HG03575 (cell line): ENCODE results near the gene SRSF3.
"Not testable (repeated sequence)": the region's sequence is repeated elsewhere in the genome, so short reads cannot be mapped to it uniquely, and the experiment has no call there.

Source experiments
- ATAC-seq: cut with Tn5 transposase; IDR thresholded peaks from one replicate; pipeline ENCODE4 v1.9.1; 2021; ENCODE audit not compliant: unreplicated experiment, insufficient number of reproducible peaks, low FRiP score; ENCODE audit errors: extremely low read depth

The SRSF3 gene

DNA sequence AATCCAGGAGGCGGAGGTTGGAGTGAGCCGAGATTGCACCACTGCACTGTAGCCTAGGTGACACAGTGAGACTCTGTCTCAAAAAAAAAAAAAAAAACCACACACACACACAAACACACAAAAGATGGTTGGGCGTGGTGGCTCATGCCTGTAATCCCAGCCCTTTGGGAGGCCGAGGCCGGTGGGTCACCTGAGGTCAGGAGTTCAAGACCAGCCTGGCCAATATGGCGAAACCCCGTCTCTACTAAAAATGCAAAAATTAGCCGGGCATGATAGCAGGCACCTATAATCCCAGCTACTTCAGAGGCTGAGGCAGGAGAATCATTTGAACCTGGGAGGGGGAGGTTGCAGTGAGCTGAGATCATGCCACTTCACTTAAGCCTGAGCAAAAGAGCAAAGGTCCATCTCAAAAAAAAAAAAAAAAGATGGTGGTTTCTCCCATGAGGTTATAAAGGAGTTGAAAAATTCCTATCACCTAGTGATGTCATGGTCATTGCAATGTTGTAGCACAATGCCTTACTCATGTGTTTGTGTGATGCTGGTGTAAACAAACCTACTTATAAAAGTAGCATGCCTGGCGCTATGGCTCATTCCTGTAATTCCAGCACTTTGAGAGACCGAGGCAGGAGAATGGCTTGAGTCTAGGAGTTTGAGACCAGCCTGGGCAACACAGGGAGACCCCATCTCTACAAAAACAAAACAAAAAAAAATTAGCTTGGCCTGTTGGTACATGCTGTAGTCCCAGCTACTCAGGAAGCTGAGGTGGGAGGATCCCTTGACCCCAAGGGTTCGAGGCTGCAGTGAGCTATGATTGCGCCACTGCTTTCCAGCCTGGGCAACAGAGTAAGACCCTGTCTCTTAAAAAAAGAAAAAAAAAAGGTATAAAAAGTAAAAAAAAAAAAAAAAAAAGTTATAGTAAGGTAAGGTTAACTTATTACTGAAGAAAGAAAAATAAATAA lies 21.5 kb upstream of the SRSF3 start:
- not testable (repeated sequence) for ATAC-seq

DNA sequence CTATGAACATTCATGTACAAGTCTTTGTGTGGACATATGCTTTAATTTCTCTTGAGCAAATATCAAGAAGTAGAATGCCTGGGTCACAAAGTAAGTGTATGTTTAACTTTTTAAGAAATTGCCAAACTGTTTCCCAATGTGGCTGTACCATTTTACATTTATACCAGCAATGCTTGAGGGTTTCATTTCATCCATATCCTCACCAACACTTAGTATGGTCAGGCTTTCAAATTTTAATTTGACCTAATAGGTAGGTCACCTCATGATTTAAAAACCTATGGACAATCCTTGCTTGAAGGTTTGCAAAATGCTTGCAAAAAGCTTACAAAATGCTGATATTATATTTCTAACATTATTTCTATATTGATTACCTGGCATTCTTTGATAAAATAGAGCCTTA lies 19.5 kb upstream of the SRSF3 start:
- no peak for ATAC-seq

DNA sequence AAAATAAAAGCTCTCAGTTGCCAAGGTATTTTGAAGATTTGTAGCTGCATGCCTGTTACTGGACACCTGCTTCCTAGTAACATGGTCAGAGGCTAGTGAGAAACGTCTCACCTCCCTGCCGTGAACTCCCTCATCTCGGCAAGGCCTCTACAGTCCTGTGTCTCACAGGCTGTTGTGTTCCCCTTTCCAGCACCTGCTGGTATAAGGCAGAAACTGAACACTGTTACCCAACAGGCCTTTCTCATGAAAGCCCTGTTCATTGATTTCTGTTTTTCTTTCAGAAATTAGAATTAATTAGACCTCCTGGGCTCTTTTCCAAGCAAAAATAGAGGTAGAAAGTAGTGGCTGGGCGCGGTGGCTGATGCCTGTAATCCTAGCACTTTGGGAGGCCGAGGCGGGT lies 17.6 kb upstream of the SRSF3 start:
- no peak for ATAC-seq

DNA sequence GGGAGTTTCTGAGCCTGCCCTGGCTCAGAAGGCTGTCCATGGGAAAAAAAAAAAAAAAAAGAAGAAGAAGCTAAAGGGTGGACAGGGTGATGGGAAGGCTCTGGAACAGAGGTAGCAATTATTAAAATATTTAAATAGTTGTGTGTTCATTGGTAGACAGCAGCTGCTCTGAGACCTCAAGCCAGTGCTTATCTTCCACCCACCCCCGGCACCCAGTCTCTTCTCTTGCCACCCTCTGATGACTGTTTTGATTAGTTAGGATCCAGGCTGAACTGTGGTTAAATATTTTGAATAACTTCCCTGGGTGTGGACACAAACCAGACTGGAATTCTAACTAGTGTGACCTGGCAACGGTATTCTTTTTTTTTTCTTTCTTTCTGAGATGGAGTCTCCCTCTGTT lies 16.9 kb upstream of the SRSF3 start:
- ATAC-seq = no peak

DNA sequence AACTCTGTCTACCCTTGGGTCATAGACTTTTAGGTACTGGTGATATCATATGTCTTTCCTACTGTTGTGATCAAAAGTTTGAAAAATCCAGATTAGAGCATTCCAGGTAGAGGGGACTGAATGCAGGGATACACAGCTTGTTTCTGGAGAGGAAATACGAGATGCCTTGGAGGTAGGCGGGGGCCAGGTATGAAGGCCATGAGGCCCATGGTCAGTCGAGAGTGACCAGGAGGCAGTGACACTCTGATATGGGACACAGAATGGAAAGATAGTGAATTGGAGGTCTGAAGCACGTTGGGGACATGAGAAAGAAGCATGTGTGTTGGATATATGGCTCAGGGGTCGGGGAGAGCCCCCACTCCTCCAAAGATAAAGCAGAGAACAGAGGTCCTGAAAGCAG lies 16.1 kb upstream of the SRSF3 start:
- no peak for ATAC-seq

DNA sequence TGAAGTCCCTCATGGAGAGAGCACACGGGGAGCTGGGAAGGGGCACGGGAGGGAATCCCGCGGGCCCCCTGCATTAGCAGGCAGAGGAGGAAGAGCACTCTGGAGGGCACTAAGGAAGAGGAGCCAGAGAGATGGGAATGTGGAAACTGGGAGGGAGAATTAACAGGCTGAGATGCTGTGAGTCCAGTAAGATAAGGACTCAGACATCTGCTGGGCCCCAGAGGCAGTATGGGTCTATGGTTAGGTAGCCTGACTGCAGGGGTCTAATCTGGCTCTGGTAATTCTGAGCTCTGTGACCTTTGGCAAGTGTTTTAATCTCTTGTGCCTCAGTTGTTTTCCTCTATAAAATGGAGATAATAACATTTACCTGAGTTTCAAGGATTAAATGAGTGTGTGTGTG lies 15.7 kb upstream of the SRSF3 start:
- ATAC-seq = no peak

DNA sequence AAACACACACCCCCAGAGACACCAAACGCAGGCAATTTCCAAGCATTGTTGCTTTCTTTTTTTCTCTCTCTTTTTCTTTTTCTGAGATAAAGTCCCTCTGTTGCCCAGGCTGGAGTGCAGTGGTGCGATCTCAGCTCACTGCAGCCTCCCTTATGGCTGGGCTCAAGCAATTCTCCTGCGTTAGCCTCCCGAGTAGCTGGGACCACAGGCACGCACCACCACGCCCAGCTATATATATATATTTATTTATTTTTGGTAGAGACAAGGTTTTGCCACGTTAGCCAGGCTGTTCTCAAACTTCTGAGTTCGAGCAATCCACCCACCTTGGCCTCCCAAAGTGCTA lies 14.0 kb upstream of the SRSF3 start:
- no peak for ATAC-seq

DNA sequence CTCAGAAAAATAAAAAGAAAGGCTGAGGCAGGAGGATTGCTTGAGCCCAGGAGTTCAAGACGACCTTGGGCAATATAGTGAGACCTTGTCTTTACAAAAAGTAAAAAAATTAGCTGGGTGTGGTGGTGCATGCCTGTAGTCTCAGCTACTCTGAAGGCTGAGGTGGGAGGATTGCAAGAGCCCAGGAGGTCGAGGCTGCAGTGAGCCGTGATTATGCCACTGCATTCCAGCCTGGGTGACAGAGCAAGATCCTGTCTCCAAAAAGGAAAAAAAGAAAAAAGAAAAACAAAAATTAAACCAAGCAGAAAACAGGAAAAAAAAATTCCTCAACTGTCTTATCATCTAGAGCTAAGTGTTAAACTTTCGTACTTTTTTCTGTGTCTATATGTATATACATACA lies 12.4 kb upstream of the SRSF3 start:
- no peak for ATAC-seq

DNA sequence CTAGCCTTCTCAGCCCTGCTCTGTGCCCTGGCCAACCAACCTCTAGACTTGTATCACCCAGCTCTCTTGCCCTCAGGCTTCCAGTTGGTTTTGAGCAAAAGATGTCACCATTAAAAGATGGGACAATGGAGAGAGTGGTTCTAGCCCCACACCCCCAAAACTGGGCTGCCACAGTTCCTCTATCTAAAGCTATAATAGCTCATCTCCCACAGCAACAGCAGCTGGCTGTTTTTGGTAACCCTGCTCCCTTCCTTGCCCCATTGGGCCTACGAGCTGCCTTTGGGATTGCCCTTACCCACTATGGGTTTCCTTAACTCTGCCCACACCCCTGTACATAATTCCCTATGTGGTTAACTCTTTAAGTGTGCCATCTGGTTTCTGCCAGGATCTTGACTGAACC lies 7.6 kb upstream of the SRSF3 start:
- ATAC-seq = no peak

DNA sequence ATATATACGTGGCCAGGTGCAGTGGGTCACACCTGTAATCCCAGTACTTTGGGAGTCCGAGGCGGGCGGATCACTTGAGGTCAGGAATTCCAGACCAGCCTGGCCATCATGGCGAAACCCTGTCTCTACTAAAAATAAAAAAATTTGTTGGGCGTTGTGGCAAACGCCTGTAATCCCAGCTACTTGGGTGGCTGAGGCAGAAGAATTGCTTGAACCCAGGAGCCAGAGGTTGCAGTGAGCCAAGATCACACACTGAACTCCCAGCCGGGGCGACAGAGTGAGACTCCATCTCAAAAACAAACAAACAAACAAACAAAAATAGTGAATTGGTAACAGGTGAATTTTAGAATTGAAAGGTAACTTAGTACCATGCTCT lies 5.1 kb upstream of the SRSF3 start:
- not testable (repeated sequence) for ATAC-seq

DNA sequence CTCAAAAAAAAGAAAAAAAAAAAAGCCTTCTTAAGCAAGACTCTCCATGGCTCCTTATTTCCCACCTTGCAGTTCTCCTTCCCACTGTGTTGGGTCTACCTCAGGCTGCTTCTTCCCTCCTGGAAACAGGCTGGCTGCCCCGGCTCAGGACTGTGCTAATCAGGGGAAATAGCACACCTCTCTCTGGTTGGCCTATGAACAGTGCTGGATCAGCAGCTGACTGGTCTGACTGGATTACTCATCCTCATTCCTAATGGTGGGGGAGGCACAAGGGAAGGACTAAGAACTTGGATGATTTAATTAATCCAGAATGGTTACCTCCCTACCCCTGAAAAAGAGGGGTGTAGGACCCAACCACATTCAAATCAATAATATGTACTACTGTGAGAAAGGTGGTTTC lies 3.9 kb upstream of the SRSF3 start:
- no peak for ATAC-seq

DNA sequence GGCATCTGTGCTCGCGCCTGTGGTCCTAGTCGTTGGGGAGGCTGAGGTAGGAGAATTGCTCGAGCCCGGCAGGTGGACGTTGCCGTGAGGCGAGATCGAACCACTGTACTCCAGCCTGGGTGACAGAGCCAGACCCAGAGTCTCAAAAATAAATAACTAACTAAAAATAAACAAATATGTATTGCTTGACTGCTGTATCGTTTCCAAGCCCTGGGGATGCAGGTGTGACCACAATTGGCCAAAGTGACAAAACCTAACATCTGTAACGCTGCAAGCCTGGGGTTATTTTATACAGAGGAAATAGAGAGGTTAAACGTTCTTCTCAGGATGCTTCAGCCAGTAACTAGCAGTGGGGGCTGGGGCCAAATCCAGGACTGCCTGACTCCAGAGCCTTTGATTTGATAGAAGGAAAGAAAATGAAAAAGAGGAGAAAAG lies 1.9 kb upstream of the SRSF3 start:
- ATAC-seq = peak; percentile 31

DNA sequence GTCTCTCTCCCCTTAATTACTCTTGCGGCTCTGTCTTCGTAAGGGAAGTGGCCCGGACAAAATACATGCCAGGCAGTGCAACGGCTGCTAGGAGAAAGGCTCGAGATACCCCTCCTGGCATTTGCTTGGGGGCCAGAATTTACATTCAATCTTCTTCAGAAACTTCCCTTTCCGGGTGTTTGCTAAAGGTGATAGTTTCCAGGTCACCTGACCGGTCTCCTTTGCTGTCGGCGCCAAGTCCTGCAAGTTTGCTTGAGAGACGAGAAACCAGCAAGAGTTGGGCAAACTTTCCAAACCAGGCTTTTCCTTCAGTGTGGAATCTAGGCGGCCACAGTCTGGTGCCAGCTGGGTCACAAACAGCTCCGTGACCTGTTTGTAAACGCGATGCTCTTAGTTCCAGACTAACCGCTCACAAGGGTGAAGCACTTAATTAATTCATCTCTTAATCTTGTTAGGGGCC lies 563 bp upstream of the SRSF3 start:
- peak; percentile 5 for ATAC-seq

DNA sequence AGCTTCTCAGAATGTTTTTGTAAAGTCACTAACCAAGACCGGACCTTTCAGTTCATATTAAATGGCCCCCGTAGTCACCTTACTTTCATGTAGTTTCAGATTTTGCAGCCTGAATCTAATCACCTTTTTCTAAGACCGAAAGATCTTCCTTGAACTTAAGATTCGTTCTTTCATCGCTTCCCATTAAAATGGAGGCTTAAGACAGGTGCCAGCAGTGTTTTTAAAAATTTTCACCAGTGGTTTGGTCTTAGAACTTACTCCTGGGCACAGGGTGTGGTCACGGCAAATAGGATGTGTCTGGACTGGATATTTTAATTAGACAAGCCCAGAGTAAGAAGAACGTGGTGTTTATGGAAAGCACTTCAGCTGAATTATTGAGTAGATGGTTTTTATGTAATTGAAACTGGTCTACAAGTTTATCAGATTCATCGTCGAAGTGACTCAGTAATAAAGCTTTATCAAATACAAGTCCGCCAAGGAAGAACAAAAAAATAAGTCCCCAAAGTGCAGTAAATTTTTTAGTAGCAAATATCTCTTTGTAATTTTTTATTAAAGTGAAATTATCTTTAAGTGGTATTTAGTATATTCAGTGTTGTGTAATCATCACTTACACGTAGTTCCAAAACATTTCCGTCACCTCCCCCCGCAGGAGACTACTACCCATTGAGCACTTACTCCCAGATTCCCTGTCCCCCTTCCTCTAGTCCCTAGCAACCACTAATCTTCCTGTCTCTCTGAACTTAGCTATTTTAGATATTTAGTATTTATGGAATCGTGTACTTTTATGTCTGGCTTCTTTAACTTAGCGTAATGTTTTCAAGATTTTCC lies 868 bp downstream of the SRSF3 start:
- ATAC-seq = no peak

DNA sequence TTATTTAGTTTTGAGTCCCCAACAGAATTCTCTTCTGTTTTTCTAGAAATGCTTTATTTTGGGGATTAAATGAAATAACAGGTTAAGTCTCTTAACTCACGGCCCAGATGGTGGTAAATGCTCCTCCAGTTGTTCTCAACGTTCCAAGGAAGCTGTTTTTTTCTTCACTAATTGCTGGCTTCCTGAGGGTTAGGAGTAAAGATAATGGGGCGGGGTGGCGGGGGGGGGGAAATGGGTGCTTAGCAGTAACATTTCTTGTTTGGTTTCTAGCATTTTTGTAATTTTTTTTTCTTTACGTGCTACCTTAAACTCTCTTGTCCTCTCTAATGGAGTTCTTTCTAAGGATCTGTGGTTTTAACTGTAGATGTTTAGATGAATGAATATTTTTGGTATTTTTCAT lies 2.2 kb downstream of the SRSF3 start:
- ATAC-seq = no peak

DNA sequence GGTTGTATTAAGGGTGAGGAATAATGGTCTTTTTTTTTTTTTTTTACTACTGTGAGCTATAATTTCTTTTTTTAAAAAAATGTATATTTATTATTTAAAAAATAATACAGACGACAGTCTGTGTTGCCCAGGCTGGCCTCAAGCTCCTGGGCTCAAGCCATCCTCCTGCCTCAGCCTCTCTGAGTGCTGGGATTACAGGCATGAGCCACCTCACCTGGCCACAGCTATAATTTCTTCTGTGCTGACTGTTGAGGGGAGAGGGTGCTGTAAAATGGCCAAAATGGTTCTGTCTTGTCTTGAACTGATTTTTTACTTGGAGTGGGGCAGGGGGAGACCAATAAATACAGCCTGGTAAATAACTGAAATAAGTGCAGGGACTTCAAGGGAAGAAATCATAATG lies 3.6 kb downstream of the SRSF3 start:
- ATAC-seq = no peak

DNA sequence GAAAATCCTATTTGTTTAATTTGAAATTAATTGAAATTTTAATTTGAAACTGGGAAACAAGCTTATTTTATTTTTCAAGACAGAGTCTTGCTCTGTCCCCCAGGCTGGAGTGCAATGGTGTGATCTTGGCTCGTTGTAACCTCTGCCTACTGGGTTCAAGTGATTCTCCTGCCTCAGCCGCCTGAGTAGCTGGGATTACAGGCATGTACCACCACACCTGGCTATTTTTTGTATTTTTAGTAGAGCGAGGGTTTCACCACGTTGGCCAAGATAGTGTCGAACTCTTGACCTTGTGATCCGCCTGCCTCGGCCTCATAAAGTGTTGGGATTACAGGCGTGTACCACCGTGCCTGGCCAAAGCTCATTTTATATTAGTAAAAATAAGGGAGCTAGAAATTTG lies 4.2 kb downstream of the SRSF3 start:
- ATAC-seq = no peak

DNA sequence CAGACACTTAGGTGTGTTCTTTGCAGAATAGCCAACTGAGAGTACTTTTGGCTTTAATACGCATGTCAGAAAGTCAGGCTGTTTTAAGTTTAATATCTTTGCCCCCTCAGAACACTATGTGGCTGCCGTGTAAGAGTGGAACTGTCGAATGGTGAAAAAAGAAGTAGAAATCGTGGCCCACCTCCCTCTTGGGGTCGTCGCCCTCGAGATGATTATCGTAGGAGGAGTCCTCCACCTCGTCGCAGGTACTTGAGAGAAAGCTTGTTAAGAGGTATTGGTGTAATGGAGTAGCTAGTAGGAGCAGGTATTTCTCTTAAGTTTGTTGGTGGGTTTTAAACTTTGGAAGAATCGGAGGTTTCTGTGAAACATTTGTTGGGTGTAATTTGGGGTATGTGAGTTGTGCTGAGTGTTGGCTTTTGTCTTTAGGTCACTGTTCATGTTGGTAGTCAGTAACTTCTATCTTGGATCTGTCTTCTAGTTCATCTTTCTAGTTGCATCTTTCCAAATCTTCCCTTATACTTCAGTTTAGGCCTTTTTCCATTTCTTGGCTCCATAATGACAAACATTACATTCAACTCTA lies 4.7 kb downstream of the SRSF3 start:
- no peak for ATAC-seq

DNA sequence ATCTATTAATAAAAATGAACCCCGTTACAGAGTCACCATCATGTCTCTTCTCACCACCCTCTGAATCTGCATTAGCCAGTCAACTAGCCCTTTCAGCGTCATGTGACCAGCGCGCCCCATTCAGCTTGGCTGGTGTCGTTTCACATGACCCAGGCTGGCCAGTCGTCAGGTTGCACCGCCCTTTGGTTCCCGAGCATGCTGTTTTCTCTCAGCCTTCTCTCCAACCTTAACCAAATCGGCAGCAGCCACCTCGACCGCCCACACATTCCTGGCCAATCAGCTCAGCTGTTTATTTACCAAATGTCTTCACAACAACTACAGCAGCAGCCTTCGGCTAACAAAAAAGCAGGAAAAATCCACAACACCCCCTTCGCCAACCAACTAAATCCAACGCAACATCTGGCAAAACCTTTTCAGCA lies 5.6 kb downstream of the SRSF3 start:
- no peak for ATAC-seq
